Pancreas (tissue), 10 donors: ENCODE results near the gene GRWD1. TPM values are rescaled to one million over a fixed set of nuclear protein-coding genes. Genes with fewer than 3 reads are reported as not detected.
A peak's percentile ranks its signal among the peaks of the same experiment; 100 is the strongest.

Source experiments
- ATAC-seq, 4 donors: fragments of 200-7000 bp; cut with Tn5 transposase; one replicate each; pipeline versions ENCODE4 v1.8.0 to v1.9.1; 2020; ENCODE audit warnings: mild to moderate bottlenecking in 4 of 4, moderate library complexity in 4 of 4
- DNase-seq, 6 donors: peaks; one replicate each; pipeline ENCODE4 v3.0.0-alpha.2; 2020
- FAIRE-seq: peaks from 2 replicates; lab custom pipeline; 2012; peaks lifted over from hg19 to GRCh38; lab: Jason Lieb, UNC
- H3K27ac ChIP-seq, 4 donors: fragments of 200-600 bp; sonication (generic); 1 replicate in 3 of 4; 2 replicates in 1 of 4; pipeline versions ENCODE4 v1.5.0 to v1.8.0; 2020
- H3K27me3 ChIP-seq, 4 donors: fragments of 200-600 bp; one replicate each; pipeline ENCODE4 v1.8.0; 2021
- H3K36me3 ChIP-seq, 3 donors: fragments of 200-600 bp; sonication (generic) in 1 of 3; one replicate each; pipeline versions ENCODE4 v1.5.0 to v1.8.0; 2020 to 2021
- H3K4me1 ChIP-seq, 3 donors: fragments of 200-600 bp; one replicate each; pipeline ENCODE4 v1.8.0; 2021
- H3K4me3 ChIP-seq, 4 donors: fragments of 200-600 bp; sonication (generic) in 2 of 4; one replicate each; pipeline versions ENCODE4 v1.5.0 to v1.8.0; 2020 to 2021
- H3K9me3 ChIP-seq, 4 donors: fragments of 200-600 bp; one replicate each; pipeline ENCODE4 v1.8.0; 2021
- WGBS, 2 donors: extraction: QIAGEN DNeasy Blood & Tissue Kit; methylation state at CpG; one replicate each; pipeline ENCODE4 v1.1.7; 2013; 5-methylcytosine and 5-hydroxymethylcytosine counted together
- intact Hi-C, 3 donors: fragments of 100-400 bp; cut with DNase I; formaldehyde crosslinking; loops; one replicate each; pipeline versions ENCODE4 v1.11.1 to v1.14.2; 2022
- polyA plus RNA-seq, 2 donors: library from polyadenylated mRNA; stranded (reverse); fragments of 200-250 nt; gene quantifications; one replicate each; pipeline ENCODE4 v1.2.3, GENCODE V29; 2013
- total RNA-seq, 6 donors: library from RNA; stranded (reverse); fragmentation: NEBNext Ultra II Directional in 4 of 6; extraction: Animal tissue kit (Norgen Biotek cat#: 25700) in 4 of 6; gene quantifications; one replicate each; pipeline versions ENCODE4 v1.2.1 to v1.2.4, GENCODE V29; 2021 to 2023
- TF ChIP-seq, protein P1 (sequence below), 4 donors: fragments of 200-600 bp; sonication (generic) in 3 of 4; IDR thresholded peaks; one replicate each; pipeline versions ENCODE4 v1.5.0 to v1.8.0; 2021; ENCODE audit warnings: antibody characterized with exemption in 4 of 4
- donor health status: healthy with polysubstance abuse.
- donor health status: DM: no; HTN: no; CAD: no; lungs with moderate emphysema.
- donor health status: DM: no; HTN: no; CAD: no.
- donor health status: control.
- donor health status: control.
- donor health status: Bipolar disorder and iron deficiency.
- donor health status: DM: yes; HTN: yes; CAD: no.
- donor health status: DM: no; HTN: no; CAD: no.
- donor health status: DM: no; HTN: no; CAD: no.
- donor health status: DM: yes; HTN: yes; CAD: no.

The GRWD1 gene
- total and polyA plus RNA-seq, 8 donors, result 8.6 to 23.1 (median 16.2) TPM

DNA sequence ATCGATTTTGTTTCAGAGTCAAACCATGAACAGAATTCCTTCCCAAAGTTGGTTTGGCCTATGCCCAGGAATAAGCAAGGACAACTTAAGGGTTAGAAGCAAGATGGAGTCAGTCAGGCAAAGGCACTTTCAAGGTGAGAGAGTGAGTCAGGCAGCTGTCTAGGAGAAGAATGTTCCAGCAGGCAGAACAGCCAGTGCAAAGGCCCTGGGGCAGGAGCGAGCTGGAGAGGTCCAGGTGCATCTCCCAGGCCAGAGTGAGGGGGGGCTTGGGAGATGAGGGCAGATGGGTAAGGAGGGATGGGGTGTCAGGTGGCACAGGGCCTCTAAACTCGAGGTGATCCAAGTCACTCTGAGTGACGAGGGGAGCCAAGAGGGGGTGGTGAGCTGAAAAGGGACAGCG, 9.2 kb upstream of the GRWD1 start:
- TF ChIP-seq, protein P1, sequence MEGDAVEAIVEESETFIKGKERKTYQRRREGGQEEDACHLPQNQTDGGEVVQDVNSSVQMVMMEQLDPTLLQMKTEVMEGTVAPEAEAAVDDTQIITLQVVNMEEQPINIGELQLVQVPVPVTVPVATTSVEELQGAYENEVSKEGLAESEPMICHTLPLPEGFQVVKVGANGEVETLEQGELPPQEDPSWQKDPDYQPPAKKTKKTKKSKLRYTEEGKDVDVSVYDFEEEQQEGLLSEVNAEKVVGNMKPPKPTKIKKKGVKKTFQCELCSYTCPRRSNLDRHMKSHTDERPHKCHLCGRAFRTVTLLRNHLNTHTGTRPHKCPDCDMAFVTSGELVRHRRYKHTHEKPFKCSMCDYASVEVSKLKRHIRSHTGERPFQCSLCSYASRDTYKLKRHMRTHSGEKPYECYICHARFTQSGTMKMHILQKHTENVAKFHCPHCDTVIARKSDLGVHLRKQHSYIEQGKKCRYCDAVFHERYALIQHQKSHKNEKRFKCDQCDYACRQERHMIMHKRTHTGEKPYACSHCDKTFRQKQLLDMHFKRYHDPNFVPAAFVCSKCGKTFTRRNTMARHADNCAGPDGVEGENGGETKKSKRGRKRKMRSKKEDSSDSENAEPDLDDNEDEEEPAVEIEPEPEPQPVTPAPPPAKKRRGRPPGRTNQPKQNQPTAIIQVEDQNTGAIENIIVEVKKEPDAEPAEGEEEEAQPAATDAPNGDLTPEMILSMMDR (IDR thresholded peaks at IDR 0.05), result no peak
- Histone ChIP-seq H3K27me3 (no peaks in the 10 kb centered on the region), H3K4me1 (no peaks in the 10 kb centered on the region), H3K9me3 (no peaks in the 10 kb centered on the region), H3K36me3 (no peaks in the 10 kb centered on the region), H3K4me3 (no peak overlapping the region), H3K27ac (no peak overlapping the region)
- intact Hi-C loops, result no loop called here
- no peak for ATAC-seq
- no peak for FAIRE-seq
- 71 to 83% methylated on average over 5 of the region's 5 CpGs for WGBS, 2 donors
- DNase-seq, result no peak

DNA sequence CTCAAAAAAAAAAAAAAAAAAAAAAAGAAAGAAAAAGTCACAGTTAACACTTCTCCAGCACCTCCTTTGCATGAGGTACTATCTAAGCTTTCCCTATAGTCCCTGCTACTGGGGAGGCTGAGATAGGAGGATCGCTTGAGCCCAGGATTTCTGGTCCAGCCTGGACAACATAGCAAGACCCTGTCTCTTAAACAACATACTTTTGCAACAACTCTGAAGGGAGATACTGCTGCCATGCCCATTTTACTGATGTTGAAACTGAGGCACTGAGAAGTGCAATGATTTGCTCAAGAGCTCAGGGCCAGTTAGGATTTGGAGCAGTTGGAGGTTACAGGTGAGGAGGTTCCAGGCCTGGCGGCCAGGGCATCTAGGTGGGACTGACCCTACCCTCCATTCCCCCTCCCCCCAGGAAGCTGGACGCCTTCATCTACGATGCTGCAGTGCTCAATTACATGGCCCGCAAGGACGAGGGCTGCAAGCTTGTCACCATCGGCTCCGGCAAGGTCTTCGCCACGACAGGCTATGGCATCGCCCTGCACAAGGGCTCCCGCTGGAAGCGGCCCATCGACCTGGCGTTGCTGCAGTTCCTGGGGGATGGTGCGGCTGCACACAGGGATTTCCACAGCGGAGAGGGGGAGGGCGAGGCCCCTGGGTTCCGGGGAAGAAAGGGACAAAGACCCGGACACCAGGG, 4.3 kb upstream of the GRWD1 start:
- Histone ChIP-seq H3K4me3 (no peak overlapping the region), H3K36me3 (no peaks in the 10 kb centered on the region), H3K27ac (no peak overlapping the region), H3K9me3 (no peaks in the 10 kb centered on the region), H3K4me1 (peaks cover 0 to 11% (median 7%) of the 10 kb centered on the region in 3 donors), H3K27me3 (no peaks in the 10 kb centered on the region)
- intact Hi-C loops, result no loop called here
- WGBS, 2 donors, result 95 to 97% methylated on average over 20 of the region's 20 CpGs
- ATAC-seq, result no peak
- FAIRE-seq, result no peak
- peak in 1 of 6 donors; percentile 37 for DNase-seq
- TF ChIP-seq, protein P1 (IDR thresholded peaks at IDR 0.05), result no peak

DNA sequence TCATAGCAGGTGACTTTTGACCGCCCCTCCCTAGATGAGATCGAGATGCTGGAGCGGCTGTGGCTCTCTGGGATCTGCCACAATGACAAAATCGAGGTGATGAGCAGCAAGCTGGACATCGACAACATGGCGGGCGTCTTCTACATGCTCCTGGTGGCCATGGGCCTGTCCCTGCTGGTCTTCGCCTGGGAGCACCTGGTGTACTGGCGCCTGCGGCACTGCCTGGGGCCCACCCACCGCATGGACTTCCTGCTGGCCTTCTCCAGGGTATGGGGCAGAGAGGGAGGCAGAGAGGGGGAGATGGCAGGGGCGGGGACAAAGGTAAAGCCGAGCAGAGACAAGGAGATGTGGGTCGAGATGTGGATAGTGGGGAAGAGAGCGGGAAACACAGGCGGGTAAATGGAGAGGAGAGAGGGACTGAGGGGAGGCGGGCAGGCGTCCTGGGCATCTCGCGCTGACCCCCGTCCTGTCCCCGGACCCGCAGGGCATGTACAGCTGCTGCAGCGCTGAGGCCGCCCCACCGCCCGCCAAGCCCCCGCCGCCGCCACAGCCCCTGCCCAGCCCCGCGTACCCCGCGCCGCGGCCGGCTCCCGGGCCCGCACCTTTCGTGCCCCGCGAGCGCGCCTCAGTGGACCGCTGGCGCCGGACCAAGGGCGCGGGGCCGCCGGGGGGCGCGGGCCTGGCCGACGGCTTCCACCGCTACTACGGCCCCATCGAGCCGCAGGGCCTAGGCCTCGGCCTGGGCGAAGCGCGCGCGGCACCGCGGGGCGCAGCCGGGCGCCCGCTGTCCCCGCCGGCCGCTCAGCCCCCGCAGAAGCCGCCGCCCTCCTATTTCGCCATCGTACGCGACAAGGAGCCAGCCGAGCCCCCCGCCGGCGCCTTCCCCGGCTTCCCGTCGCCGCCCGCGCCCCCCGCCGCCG, 3.4 kb upstream of the GRWD1 start:
- intact Hi-C loops, result no loop called here
- 39 to 51% methylated on average over 31 to 94 of the region's 94 CpGs for WGBS, 2 donors
- ATAC-seq (no peak), DNase-seq (peak in 1 of 6 donors; percentile 33), FAIRE-seq (no peak)
- no peaks in the 10 kb centered on the region for H3K9me3 ChIP-seq
- H3K36me3 ChIP-seq, result peaks cover 0 to 2% (median 0%) of the 10 kb centered on the region in 3 donors
- H3K27ac ChIP-seq, result no peak overlapping the region
- TF ChIP-seq, protein P1 (IDR thresholded peaks at IDR 0.05), result no peak
- no peak overlapping the region for H3K4me3 ChIP-seq
- H3K4me1 ChIP-seq, result peaks cover 0 to 13% (median 7%) of the 10 kb centered on the region in 3 donors
- H3K27me3 ChIP-seq, result no peaks in the 10 kb centered on the region

DNA sequence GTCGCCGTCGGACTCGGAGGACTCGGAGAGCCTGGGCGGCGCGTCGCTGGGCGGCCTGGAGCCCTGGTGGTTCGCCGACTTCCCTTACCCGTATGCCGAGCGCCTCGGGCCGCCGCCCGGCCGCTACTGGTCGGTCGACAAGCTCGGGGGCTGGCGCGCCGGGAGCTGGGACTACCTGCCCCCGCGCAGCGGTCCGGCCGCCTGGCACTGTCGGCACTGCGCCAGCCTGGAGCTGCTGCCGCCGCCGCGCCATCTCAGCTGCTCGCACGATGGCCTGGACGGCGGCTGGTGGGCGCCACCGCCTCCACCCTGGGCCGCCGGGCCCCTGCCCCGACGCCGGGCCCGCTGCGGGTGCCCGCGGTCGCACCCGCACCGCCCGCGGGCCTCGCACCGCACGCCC, 2.5 kb upstream of the GRWD1 start:
- no peak for FAIRE-seq

More for the DNA sequence above, 2.5 kb upstream of the GRWD1 start:
- no peak overlapping the region for H3K27ac ChIP-seq
- DNase-seq (peak in 3 of 6 donors; percentile 70 to 84 (median 74)), ATAC-seq (no peak)
- no peaks in the 10 kb centered on the region for H3K9me3 ChIP-seq
- 2 to 8% methylated on average over 19 to 60 of the region's 60 CpGs for WGBS, 2 donors
- peaks cover 0 to 4% (median 0%) of the 10 kb centered on the region in 3 donors for H3K36me3 ChIP-seq
- H3K4me1 ChIP-seq, result peaks cover 0 to 13% (median 7%) of the 10 kb centered on the region in 3 donors
- no peaks in the 10 kb centered on the region for H3K27me3 ChIP-seq
- H3K4me3 ChIP-seq, result peak overlapping the region in 3 of 4 donors; percentile 19 to 42 (median 34)
- intact Hi-C loops, result no loop called here
- TF ChIP-seq, protein P1 (IDR thresholded peaks at IDR 0.05), result no peak
